Hepatic stellate cell (primary cell): Measurements from ENCODE around the gene CNTN3.

ENCODE experiments used
- DNase-seq: peaks from one replicate; pipeline ENCODE4 v3.0.0; 2011; ENCODE audit warnings: low spot score

The CNTN3 gene

GRCh38 chr3:74614107-74614967, at the start of gene CNTN3:
TSS of gene CNTN3 (minus strand) at chr3:74614659. CDS start at chr3:74521112, 93,547 bp downstream.
- peak; percentile 38 for DNase-seq

DNA sequence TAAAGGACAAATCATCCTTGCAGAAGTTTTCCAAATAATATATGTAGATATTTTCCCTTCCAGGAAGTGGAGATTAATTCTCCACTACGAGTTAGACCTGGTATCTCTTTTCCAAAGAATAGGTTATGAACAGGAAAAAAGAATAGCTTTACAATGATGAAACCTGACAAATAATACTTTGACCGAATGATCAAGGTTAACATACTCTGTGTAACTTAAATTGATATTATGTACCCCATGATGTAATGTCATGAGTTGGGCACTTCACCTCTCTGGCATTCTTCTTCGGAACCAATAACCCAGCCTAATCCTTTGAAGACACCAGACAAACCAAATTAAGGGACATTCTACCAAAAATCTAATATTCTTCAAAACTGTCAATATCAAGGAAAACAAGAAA, 48.7 kb upstream of the CNTN3 start:
- DNase-seq, result no peak

GRCh38 chr3:74661672-74662071, 47.2 kb upstream of the CNTN3 start:
- DNase-seq, result no peak

DNA sequence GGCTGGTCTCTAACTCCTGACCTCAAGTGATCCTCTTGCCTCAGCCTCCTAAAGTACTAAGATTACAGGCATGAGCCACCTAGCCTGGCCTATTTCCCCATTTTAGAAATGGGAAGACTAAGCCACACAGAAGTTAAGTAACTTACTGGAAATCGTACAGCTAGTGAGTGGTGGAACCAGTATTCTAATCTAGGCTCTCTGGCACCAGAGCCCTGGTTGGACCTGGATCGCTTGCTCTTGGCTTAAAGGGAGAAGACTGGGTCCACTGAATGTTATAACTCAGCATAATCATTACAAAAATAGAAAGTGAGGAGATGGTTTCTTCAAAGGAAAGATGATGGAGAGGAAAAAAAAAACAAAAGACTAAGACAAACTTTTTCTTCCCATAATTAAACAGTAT, 37.4 kb upstream of the CNTN3 start:
- DNase-seq, result no peak

DNA sequence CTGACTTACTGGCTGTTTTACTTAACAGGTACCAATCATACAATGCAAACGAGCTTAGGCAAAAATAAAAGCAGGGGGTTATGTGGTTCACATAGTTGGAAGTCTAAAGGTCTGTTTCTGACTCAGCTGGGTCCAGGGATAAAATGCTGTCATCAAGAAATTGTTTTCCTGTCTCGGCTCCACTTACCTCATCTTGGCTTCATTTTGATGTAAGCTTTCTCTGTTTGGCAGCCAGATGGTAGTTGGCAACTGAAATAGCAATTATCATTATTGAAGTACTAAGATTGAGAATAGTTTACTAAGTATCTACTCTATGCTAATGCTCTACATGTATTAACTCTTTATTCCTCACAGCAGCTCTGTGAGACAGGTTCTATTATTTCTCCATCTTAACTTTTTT, 36.8 kb upstream of the CNTN3 start:
- DNase-seq, result no peak

GRCh38 chr3:74648107-74648506, 33.6 kb upstream of the CNTN3 start:
- DNase-seq, result no peak

- no peak for DNase-seq
Measured at GRCh38 chr3:74646094-74646493, 31.6 kb upstream of the CNTN3 start.

DNA sequence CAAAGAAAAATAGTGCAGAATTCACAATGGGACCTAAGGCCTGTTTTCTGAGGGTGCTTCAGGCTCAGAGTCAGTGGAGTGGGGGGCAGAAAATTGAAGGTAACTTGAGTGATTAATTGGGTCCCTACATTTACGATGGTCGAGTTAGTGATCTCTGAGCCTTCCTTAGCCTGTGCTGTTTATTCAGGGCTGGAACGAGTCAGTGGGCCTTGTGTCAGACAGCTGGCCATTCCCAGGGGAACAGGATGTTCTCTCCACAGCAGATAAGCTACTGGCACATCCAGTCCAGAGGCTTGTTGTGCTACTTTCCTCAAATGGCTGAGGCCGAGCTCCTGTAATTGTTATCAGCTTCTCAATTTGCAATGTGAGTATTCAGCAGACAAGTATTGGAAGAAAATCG, 29.2 kb upstream of the CNTN3 start:
- no peak for DNase-seq

DNA sequence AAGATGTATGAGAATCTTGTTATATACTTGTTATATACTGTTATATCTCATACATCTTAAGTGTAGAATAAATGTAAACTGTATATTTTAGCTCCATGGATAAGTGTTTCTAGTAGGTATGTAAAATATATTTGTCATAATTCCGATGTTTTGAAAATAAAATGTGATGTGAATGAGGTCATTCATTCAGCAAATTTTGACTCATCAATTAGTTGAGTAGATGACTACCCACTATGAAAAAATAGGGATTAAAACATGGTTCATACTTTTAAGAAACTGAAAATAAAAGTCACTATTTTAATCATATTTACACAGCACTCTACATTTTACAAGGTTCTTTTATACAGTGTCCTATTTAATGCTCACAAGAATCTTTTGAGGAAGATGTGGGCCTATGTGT, 28.4 kb upstream of the CNTN3 start:
- DNase-seq, result no peak

DNA sequence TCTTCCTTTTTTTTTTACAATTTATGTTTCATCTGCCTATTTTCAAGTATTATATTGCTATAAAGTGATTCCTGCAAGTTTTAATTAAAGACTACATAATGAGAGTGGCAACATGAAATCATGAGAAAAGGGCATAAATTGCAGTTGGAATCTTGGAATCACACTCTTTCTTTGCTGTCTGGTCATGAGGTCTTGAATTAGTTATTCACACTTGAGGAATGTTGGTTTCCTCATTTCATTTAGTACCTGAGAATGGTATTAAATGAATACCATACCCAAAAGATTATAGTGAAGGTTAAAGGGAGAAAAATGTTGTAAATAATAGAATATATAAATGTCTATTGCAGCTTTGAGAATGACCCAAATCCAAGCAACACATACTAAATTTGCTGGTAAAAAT, 25.8 kb upstream of the CNTN3 start:
- DNase-seq, result no peak

GRCh38 chr3:74639681-74640080, 25.2 kb upstream of the CNTN3 start:
- DNase-seq, result no peak

DNA sequence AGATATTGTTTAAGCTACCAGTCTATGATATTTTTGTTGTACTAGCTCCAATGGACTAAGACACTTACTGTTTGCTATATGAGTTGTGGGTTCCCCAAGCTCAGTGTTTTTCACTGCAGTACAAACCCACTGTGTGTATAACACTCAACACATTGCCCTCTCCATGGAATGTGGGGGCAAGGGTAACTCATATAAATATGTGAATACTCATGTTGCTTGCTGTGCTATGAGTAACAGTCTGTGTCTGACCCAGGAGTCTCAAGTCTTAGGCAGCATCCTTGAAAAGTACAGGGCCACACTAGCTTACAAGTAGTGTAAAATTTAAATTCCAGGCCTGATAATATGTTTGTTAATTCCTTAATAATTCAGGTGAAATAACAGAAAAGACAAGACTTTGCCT, 22.5 kb upstream of the CNTN3 start:
- DNase-seq, result no peak

DNA sequence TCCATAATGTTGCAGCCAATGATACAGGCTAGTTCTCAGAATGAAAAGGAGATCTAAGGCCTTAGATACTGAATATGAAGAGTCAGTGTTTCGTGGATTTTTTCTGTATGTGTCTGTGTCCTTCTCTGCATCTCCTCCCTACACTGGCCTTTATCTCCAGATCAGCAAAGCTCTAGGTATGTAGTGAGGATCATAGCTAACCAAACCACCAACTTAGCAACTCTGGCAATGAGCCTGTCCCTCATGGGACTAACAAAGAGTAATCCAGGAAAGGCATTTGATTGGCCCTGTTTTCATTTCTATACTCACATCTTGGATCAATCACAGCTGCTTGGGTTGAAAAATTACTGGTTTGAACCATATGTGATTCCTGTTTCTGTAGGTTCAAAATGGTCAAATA, 18.6 kb upstream of the CNTN3 start:
- DNase-seq, result no peak

- no peak for DNase-seq
Measured at GRCh38 chr3:74631351-74632140, 17.1 kb upstream of the CNTN3 start.

- peak; percentile 19 for DNase-seq
Measured at GRCh38 chr3:74630602-74631001, 16.1 kb upstream of the CNTN3 start.

GRCh38 chr3:74626011-74626410, 11.6 kb upstream of the CNTN3 start:
- no peak for DNase-seq

GRCh38 chr3:74624301-74624700, 9.8 kb upstream of the CNTN3 start:
- DNase-seq, result no peak

DNA sequence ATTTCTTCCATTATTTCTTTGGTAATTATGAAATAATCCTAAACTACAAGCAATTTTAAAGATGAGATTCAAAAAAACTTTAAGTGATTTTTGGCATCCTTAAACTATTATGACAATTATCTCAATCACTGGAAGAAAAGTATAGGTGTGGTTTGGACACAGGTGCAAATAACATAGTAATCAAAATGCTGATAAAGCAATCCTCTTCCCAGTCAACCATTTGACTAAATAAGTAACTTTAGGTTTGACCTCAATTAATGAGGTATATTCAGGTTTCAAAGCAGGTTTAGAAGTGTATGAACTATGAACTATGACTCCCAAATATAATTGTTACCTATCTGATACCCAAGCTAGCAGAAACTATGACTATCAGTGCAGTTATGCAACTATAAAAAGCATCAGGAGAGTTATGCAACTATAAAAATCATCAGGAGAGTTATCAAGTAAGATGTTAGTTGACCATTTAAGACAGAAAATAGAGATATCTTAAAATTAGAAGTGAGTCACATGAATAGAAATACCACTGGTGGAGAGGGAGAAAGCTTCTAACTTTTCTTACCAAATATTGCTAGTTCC, 8.9 kb upstream of the CNTN3 start:
- no peak for DNase-seq

- no peak for DNase-seq
Measured at GRCh38 chr3:74621581-74621980, 7.1 kb upstream of the CNTN3 start.

- DNase-seq, result no peak
Measured at GRCh38 chr3:74617776-74618175, 3.3 kb upstream of the CNTN3 start.

GRCh38 chr3:74613521-74614106, 845 bp downstream of the CNTN3 start:
- DNase-seq, result peak; percentile 12

- no peak for DNase-seq
Measured at GRCh38 chr3:74613060-74613459, 1.4 kb downstream of the CNTN3 start.

- DNase-seq, result no peak
Measured at GRCh38 chr3:74611206-74611605, 3.3 kb downstream of the CNTN3 start.
